Left lobe of liver (tissue), 2 donors: Measurements from ENCODE around the gene NPAS3. TPM values are rescaled to one million over a fixed set of nuclear protein-coding genes. Genes with fewer than 3 reads are reported as not detected.

Experiments
- ATAC-seq: fragments of 200-7000 bp; cut with Tn5 transposase; one replicate; pipeline ENCODE4 v1.9.1; 2020; ENCODE audit warnings: mild to moderate bottlenecking, moderate library complexity
- DNase-seq: peaks from one replicate; pipeline ENCODE4 v3.0.0-alpha.2; 2020; ENCODE audit warnings: low spot score
- total RNA-seq: library from RNA; stranded (reverse); gene quantifications from one replicate; pipeline ENCODE4 v1.2.1, GENCODE V29; 2021
- donor health status: DM: no; HTN: no; CAD: no; lungs with moderate emphysema.
- donor health status: DM: no; HTN: yes; CAD: no.

NPAS3 gene
- total RNA-seq, 1 donor from 2014 or later: not detected

- ATAC-seq: no peak
- no peak for DNase-seq
Observed at GRCh38 chr14:33762161-33762851, 823.6 kb downstream of the NPAS3 start.

- peak; percentile 54 for ATAC-seq
- DNase-seq: no peak
Observed at GRCh38 chr14:33764876-33765650, 826.4 kb downstream of the NPAS3 start.

GRCh38 chr14:33767586-33768457 lies 829.1 kb downstream of the NPAS3 start:
- DNase-seq (no peak), ATAC-seq (peak; percentile 40)

GRCh38 chr14:33768458-33768830 lies 829.8 kb downstream of the NPAS3 start:
- ATAC-seq: no peak
- DNase-seq: no peak

- ATAC-seq: no peak
- DNase-seq: no peak
Observed at GRCh38 chr14:33773205-33774030, 834.7 kb downstream of the NPAS3 start.

- no peak for DNase-seq
Observed at GRCh38 chr14:33774161-33774560, 835.5 kb downstream of the NPAS3 start.

GRCh38 chr14:33774723-33775470 lies 836.2 kb downstream of the NPAS3 start:
- DNase-seq (no peak), ATAC-seq (no peak)

More at GRCh38 chr14:33774161-33774560, 835.5 kb downstream of the NPAS3 start:
- no peak for ATAC-seq

GRCh38 chr14:33776871-33777270 lies 838.2 kb downstream of the NPAS3 start:
- ATAC-seq (no peak), DNase-seq (no peak)

GRCh38 chr14:33777681-33778080 lies 839.0 kb downstream of the NPAS3 start:
- ATAC-seq: no peak
- DNase-seq: no peak

GRCh38 chr14:33780035-33780434 lies 841.4 kb downstream of the NPAS3 start:
- ATAC-seq (no peak), DNase-seq (no peak)

DNA sequence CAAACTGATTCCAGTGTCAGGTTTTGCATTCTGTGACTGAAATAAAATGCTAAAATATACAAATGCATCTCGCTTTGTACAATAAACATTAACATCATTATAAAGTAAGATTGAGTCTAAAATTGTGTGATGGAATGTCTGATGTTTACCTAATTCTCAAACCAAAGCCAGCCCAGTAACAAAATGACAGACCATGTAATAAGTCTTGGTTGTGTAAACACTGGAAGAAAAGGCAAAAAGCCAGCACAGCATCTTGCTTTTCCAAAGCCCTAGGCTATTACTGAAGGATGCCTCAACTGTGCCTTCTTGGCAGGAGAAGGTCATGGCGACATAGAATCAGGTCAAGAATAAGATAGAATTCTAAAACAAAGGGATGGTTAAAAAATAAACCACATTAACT lies 842.6 kb downstream of the NPAS3 start:
- DNase-seq: no peak
- ATAC-seq: no peak

GRCh38 chr14:33782923-33783322 lies 844.2 kb downstream of the NPAS3 start:
- ATAC-seq (no peak), DNase-seq (no peak)

DNA sequence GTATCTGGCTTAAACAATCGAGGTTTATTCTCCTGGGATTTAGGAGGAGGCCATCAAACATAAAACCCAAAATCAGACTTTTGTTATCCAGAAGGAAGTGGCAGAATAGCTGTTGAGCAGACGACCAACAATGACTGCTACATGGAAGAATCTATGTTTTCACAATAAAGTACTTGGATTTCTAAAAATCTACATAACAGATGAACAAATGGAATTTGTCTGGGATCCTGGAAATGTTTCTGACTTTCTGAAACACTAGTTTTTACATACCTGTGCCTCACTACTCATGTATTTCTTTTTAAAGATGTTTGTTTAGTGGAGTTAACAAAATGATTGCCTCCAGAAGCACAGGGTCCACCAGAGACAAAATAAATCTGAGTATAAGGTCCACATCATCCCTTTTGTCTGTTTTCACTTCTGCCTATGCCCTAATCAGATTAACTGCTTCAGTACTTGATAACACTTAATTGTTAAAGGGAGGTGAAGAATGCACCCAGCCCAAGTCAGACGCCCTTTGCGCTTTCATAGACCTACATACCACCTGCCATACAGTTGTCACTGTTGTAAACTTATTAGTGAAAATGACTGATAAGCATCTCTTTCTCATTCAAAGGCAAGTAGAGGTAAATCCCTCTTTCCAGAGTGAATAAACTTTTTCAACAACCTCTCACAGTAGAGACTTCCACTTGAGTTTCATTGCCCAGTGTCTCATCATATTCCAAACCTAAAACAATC lies 847.6 kb downstream of the NPAS3 start:
- ATAC-seq: no peak
- DNase-seq: no peak

GRCh38 chr14:33788161-33788560 lies 849.5 kb downstream of the NPAS3 start:
- DNase-seq (no peak), ATAC-seq (no peak)

- no peak for ATAC-seq
- DNase-seq: no peak
Observed at GRCh38 chr14:33790996-33791395, 852.3 kb downstream of the NPAS3 start.

GRCh38 chr14:33792009-33792719 lies 853.5 kb downstream of the NPAS3 start:
- no peak for DNase-seq
- no peak for ATAC-seq

- ATAC-seq (peak; percentile 99), DNase-seq (peak; percentile 72)
Observed at GRCh38 chr14:33792720-33793368, 854.2 kb downstream of the NPAS3 start.
